GM20000 (cell line): Measurements from ENCODE around the gene TRIM2.
"Not testable (repeated sequence)": the region's sequence is repeated elsewhere in the genome, so short reads cannot be mapped to it uniquely, and the experiment has no call there.

Experiments used
- DNase-seq: peaks from one replicate; pipeline ENCODE4 v3.0.0; 2012; ENCODE audit warnings: low spot score
- TF ChIP-seq, protein P1 (sequence below): IDR thresholded peaks from 2 replicates; pipeline ENCODE4 v1.5.1; 2012; ENCODE audit warnings: mild to moderate bottlenecking, control low read depth; ENCODE audit errors: extremely low read depth, missing control alignments

Gene TRIM2

DNA sequence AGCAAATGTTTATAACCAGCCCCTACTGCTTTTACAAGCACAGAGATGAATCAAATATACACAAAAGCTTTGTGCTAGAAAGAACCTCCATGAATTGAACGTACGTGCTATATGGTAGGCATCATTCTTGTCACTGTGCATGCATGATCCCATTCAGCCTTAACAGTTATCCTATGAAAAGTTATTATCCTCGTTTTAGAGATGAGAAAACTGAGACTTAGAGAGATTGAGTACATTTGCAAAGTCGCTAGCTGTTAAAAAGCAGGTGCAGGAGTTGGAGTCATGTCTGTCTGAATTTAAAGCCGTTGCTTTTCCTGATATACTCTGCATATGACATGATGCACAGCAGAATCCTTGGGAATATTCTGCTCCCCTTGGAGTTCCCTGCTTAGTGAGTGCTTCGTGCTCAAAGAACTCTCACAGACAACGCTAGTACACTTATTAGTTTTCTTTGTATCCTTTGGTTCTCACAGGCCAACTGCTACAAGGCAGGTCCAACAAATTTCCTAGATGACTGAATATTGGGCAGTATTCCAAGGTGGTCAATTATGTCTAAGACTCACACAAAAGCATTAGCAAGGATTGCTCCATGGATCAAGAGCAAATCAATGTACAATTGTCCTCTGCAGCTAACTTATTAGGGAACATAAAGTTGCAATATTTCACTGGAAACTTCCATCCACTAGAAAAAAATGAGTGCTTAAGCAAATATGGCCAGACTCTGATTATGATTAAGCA lies 42.8 kb upstream of the TRIM2 start:
- TF ChIP-seq, protein P1, sequence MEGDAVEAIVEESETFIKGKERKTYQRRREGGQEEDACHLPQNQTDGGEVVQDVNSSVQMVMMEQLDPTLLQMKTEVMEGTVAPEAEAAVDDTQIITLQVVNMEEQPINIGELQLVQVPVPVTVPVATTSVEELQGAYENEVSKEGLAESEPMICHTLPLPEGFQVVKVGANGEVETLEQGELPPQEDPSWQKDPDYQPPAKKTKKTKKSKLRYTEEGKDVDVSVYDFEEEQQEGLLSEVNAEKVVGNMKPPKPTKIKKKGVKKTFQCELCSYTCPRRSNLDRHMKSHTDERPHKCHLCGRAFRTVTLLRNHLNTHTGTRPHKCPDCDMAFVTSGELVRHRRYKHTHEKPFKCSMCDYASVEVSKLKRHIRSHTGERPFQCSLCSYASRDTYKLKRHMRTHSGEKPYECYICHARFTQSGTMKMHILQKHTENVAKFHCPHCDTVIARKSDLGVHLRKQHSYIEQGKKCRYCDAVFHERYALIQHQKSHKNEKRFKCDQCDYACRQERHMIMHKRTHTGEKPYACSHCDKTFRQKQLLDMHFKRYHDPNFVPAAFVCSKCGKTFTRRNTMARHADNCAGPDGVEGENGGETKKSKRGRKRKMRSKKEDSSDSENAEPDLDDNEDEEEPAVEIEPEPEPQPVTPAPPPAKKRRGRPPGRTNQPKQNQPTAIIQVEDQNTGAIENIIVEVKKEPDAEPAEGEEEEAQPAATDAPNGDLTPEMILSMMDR: no peak
- DNase-seq: no peak

DNA sequence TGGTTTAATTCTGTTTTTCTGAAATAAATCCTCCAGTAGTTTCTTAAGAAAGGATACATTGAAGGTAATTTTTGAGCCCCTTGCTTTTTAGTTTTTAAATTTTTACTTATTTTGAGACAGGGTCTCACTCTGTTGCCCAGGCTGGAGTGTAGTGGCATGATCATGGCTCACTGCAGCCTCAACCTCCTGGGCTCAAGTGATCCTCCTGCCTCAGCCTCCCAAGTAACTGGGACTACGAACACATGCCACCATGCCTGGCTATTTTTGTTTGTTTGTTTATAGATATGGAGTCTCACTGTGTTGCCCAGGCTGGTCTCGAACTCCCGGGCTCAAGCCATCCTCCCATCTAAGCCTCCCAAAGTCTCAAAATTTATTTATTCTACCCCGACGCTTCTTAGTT lies 39.0 kb upstream of the TRIM2 start:
- not testable (repeated sequence) for DNase-seq

GRCh38 chr4:153166716-153167501 lies 37.3 kb upstream of the TRIM2 start:
- TF ChIP-seq, protein P1: no peak
- DNase-seq: no peak

- TF ChIP-seq, protein P1: no peak
- no peak for DNase-seq
Observed at GRCh38 chr4:153169776-153170175, 34.5 kb upstream of the TRIM2 start.

GRCh38 chr4:153170407-153170806 lies 33.8 kb upstream of the TRIM2 start:
- no peak for DNase-seq
- TF ChIP-seq, protein P1: no peak

DNA sequence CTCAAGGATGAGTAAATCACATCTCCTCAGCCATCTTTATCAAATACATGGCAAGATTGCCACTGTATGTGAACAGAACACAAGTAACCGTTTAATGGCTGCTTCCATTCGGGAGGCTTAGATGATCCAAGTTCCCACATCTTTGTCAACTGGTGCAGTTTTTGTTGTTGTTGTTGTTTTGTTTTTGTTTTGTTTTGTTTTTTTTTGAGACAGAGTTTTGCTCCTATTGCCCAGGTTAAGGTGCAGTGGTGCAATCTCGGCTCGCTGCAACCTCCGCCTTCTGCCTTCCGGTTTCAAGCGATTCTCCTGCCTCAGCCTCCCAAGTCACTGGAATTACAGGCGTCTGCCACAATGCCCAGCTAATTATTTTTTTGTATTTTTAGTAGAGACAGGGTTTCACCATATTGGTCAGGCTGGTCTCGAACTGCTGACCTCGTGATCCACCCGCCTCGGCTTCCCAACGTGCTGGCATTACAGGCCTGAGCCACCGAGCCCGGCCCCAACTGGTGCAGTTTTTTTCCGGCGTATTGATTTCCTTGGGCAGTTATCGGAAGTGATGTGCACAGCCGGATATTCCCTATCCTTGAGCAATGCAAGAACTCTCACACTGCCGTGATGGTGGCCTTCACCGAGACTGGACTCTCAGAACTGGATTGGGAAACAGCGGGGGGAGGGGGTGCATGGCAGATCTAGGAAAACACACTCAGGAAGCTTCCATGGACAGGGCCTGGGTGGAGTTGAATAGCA lies 29.2 kb upstream of the TRIM2 start:
- no peak for DNase-seq
- TF ChIP-seq, protein P1: no peak

- TF ChIP-seq, protein P1: no peak
- DNase-seq: no peak
Observed at GRCh38 chr4:153176938-153177337, 27.3 kb upstream of the TRIM2 start.
